WTC11 (cell line): ENCODE measurements around the gene CCDC28B. TPM values are rescaled to one million over a fixed set of nuclear protein-coding genes. Genes with fewer than 3 reads are reported as not detected.

ENCODE experiments used
- ATAC-seq: fragments of 200-7000 bp; cut with Tn5 transposase; 2 replicates; pipeline ENCODE4 v1.10.0; 2021; ENCODE audit warnings: mild to moderate bottlenecking, moderate library complexity
- CTCF ChIA-PET: fragments of 300-600 bp; sonication (Branson Sonifier 250); formaldehyde crosslinking; loops from one replicate; lab custom pipeline; 2021; ENCODE audit warnings: antibody characterized with exemption; lab: Charles Lee
- POLR2A ChIA-PET: fragments of 350-600 bp; sonication (Branson Sonifier 250); formaldehyde crosslinking; loops from one replicate; lab custom pipeline; 2021; ENCODE audit warnings: antibody characterized with exemption; lab: Charles Lee
- DNase-seq: peaks from one replicate; pipeline ENCODE4 v3.0.0; 2021; ENCODE audit warnings: low spot score
- H3K27ac Mint-ChIP-seq: 2 replicates; pipeline ENCODE4 v1.8.0; 2021; ENCODE audit warnings: mixed read lengths
- H3K27me3 Mint-ChIP-seq: 2 replicates; pipeline ENCODE4 v1.8.0; 2021; ENCODE audit warnings: low read depth, mild to moderate bottlenecking, moderate library complexity, mixed read lengths
- H3K36me3 Mint-ChIP-seq: 2 replicates; pipeline ENCODE4 v1.8.0; 2021; ENCODE audit warnings: mixed read lengths
- H3K4me1 Mint-ChIP-seq: 2 replicates; pipeline ENCODE4 v1.8.0; 2022; ENCODE audit warnings: mixed read lengths
- H3K4me3 Mint-ChIP-seq: 2 replicates; pipeline ENCODE4 v1.8.0; 2021; ENCODE audit warnings: mild to moderate bottlenecking, moderate library complexity, mixed read lengths
- H3K9me3 Mint-ChIP-seq: 2 replicates; pipeline ENCODE4 v1.8.0; 2021; ENCODE audit warnings: mixed read lengths
- ATF1 ChIP-seq: sonication (generic); formaldehyde crosslinking; IDR thresholded peaks from 2 replicates; pipeline ENCODE4 v1.8.1; 2023; ENCODE audit warnings: mild to moderate bottlenecking, moderate library complexity, missing genetic modification reagents
- ATF2 ChIP-seq: sonication (generic); formaldehyde crosslinking; IDR thresholded peaks from 2 replicates; pipeline ENCODE4 v1.8.1; 2022; ENCODE audit warnings: low read depth, missing genetic modification reagents, borderline replicate concordance
- E2F4 ChIP-seq: sonication (generic); formaldehyde crosslinking; IDR thresholded peaks from 2 replicates; pipeline ENCODE4 v1.8.1; 2022; ENCODE audit warnings: low read depth, mild to moderate bottlenecking, moderate library complexity, missing genetic modification reagents, borderline replicate concordance
- E2F5 ChIP-seq: sonication (generic); formaldehyde crosslinking; IDR thresholded peaks from 2 replicates; pipeline ENCODE4 v1.8.1; 2022; ENCODE audit warnings: mild to moderate bottlenecking, moderate library complexity, missing genetic modification reagents
- ETV6 ChIP-seq: sonication (generic); formaldehyde crosslinking; IDR thresholded peaks from 2 replicates; pipeline ENCODE4 v1.8.1; 2022; ENCODE audit warnings: mild to moderate bottlenecking, missing genetic modification reagents
- FOXJ3 ChIP-seq: sonication (generic); formaldehyde crosslinking; IDR thresholded peaks from 2 replicates; pipeline ENCODE4 v1.9.0; 2021; ENCODE audit warnings: missing genetic modification reagents, mild to moderate bottlenecking, borderline replicate concordance
- GABPB1 ChIP-seq: sonication (generic); formaldehyde crosslinking; IDR thresholded peaks from 2 replicates; pipeline ENCODE4 v1.8.1; 2023; ENCODE audit warnings: mild to moderate bottlenecking, missing genetic modification reagents
- GRHL2 ChIP-seq: fragments of 250-450 bp; sonication (Bioruptor Pico); IDR thresholded peaks from 2 replicates; pipeline ENCODE4 v1.8.0; 2022; ENCODE audit warnings: mild to moderate bottlenecking, moderate library complexity; ENCODE audit not compliant: insufficient replicate concordance, severe bottlenecking
- JUN ChIP-seq: sonication (generic); formaldehyde crosslinking; IDR thresholded peaks from 2 replicates; pipeline ENCODE4 v1.8.0; 2023; ENCODE audit warnings: mild to moderate bottlenecking, missing genetic modification reagents
- MXD4 ChIP-seq: fragments of 250-450 bp; sonication (Bioruptor Pico); IDR thresholded peaks from 2 replicates; pipeline ENCODE4 v1.8.0; 2021; ENCODE audit warnings: mild to moderate bottlenecking, moderate library complexity, borderline replicate concordance
- NR1H2 ChIP-seq: sonication (generic); formaldehyde crosslinking; IDR thresholded peaks from 2 replicates; pipeline ENCODE4 v1.9.0; 2021; ENCODE audit warnings: mild to moderate bottlenecking, moderate library complexity, missing genetic modification reagents
- USF2 ChIP-seq: sonication (generic); formaldehyde crosslinking; IDR thresholded peaks from 2 replicates; pipeline ENCODE4 v1.8.1; 2023; ENCODE audit warnings: mild to moderate bottlenecking, missing genetic modification reagents, moderate library complexity
- ZNF263 ChIP-seq: sonication (generic); formaldehyde crosslinking; IDR thresholded peaks from 2 replicates; pipeline ENCODE4 v1.8.1; 2022; ENCODE audit warnings: low read depth, mild to moderate bottlenecking, moderate library complexity, missing genetic modification reagents
- ZNF396 ChIP-seq: fragments of 250-450 bp; sonication (Bioruptor Pico); IDR thresholded peaks from 2 replicates; pipeline ENCODE4 v1.8.0; 2021; ENCODE audit warnings: mild to moderate bottlenecking, moderate library complexity, borderline replicate concordance
- ZNF423 ChIP-seq: fragments of 250-450 bp; sonication (Bioruptor Pico); IDR thresholded peaks from 2 replicates; pipeline ENCODE4 v2.1.2; 2022; ENCODE audit warnings: mild to moderate bottlenecking, moderate library complexity
- ZNF532 ChIP-seq: fragments of 250-450 bp; sonication (Bioruptor Pico); IDR thresholded peaks from 2 replicates; pipeline ENCODE4 v1.9.0; 2021; ENCODE audit warnings: mild to moderate bottlenecking, borderline replicate concordance
- ZSCAN18 ChIP-seq: fragments of 250-450 bp; sonication (Bioruptor Pico); IDR thresholded peaks from 2 replicates; pipeline ENCODE4 v2.1.2; 2022; ENCODE audit warnings: mild to moderate bottlenecking, moderate library complexity
- total RNA-seq: library from RNA; stranded (reverse); gene quantifications from 3 replicates; pipeline ENCODE4 v1.2.3, GENCODE V29; 2021

Gene CCDC28B
- total RNA-seq, 1 experiment from 2014 or later = 34.4 TPM

GRCh38 chr1:32187850-32188249 is 12.5 kb upstream of the CCDC28B start:
- no peak for ATAC-seq
- H3K27me3 Mint-ChIP-seq = no peaks in the 10 kb centered on the region
- H3K36me3 Mint-ChIP-seq = peaks cover 78% of the 10 kb centered on the region

GRCh38 chr1:32192220-32192948 is 8.0 kb upstream of the CCDC28B start:
- ATAC-seq (no peak), DNase-seq (no peak)
- peaks cover under 1% of the 10 kb centered on the region; the same call in 1 of the 2 replicates for H3K4me1 Mint-ChIP-seq
- H3K4me3 Mint-ChIP-seq = no peak overlapping the region
- H3K27ac Mint-ChIP-seq = no peak overlapping the region
- H3K36me3 Mint-ChIP-seq = peaks cover 93% of the 10 kb centered on the region
- H3K27me3 Mint-ChIP-seq = no peaks in the 10 kb centered on the region
- POLR2A ChIA-PET = interaction anchor here (0.5 to 1.0 kb wide), 3 partner anchors 39 to 71 kb away, joined by 3 read pairs; no protein-coding TSS in a partner anchor
- CTCF ChIA-PET = no interaction called here
- no peaks in the 10 kb centered on the region for H3K9me3 Mint-ChIP-seq
- TF ChIP-seq USF2 (CRISPR knock-in tag) (no peak), MXD4 (no peak), FOXJ3 (CRISPR knock-in tag) (no peak), ZNF263 (no peak), E2F4 (no peak), ZSCAN18 (CRISPR knock-in tag) (no peak), GRHL2 (no peak)

More at GRCh38 chr1:32187850-32188249, 12.5 kb upstream of the CCDC28B start:
- H3K27ac Mint-ChIP-seq = no peak overlapping the region
- no peaks in the 10 kb centered on the region for H3K9me3 Mint-ChIP-seq
- DNase-seq = no peak
- no peak overlapping the region for H3K4me3 Mint-ChIP-seq
- H3K4me1 Mint-ChIP-seq = no peaks in the 10 kb centered on the region
- POLR2A ChIA-PET = interaction anchor here (1.1 kb wide), 1 partner anchor 10 kb away, joined by 4 read pairs; no protein-coding TSS in a partner anchor
- TF ChIP-seq GABPB1 (CRISPR knock-in tag) (no peak), NR1H2 (no peak), ZNF532 (CRISPR knock-in tag) (no peak), ETV6 (no peak), ZNF423 (CRISPR knock-in tag) (no peak), ATF1 (CRISPR knock-in tag) (no peak), JUN (CRISPR knock-in tag) (no peak), ATF2 (CRISPR knock-in tag) (no peak), ZNF396 (no peak), E2F5 (CRISPR knock-in tag) (no peak)
- TF ChIP-seq, all 79 proteins: peak for 0
- CTCF ChIA-PET = no interaction called here
